DOHH2 (cell line): ENCODE results near the gene CEP63.

Experiments used
- CTCF ChIP-seq: fragments of 200-600 bp; sonication (generic); IDR thresholded peaks from one replicate; pipeline ENCODE4 v1.5.1; 2014; ENCODE audit warnings: antibody characterized with exemption, mild to moderate bottlenecking, low read depth, low read length; ENCODE audit not compliant: poor library complexity, severe bottlenecking
- EZH2phosphoT487 ChIP-seq: fragments of 200-600 bp; sonication (generic); IDR thresholded peaks from 2 replicates; pipeline ENCODE4 v1.6.1; 2017; ENCODE audit warnings: borderline replicate concordance, mild to moderate bottlenecking, antibody characterized with exemption, low read length, moderate library complexity, mixed read lengths

GRCh38 chr3:134503266-134503665 is 17.4 kb downstream of the CEP63 start:
- TF ChIP-seq CTCF (no peak), EZH2phosphoT487 (no peak)
